ENCODE measurements around the gene USP11.

The USP11 gene

GRCh38 chrX:47201345-47201944, 31.4 kb upstream of the USP11 start:
- no peak for DNase-seq
- in situ Hi-C loops (cut with HindIII; ENCODE audit: low pct_ligation_motif_present, low pct_unique_long_range_greater_than_20kb, low sequenced_read_pairs) = no loop called here

- DNase-seq = no peak
- in situ Hi-C loops (cut with HindIII; ENCODE audit: low pct_ligation_motif_present, low pct_unique_long_range_greater_than_20kb, low sequenced_read_pairs) = no loop called here
Observed at GRCh38 chrX:47202316-47202715, 30.5 kb upstream of the USP11 start.

GRCh38 chrX:47202877-47203276, 29.9 kb upstream of the USP11 start:
- in situ Hi-C loops (cut with HindIII; ENCODE audit: low pct_ligation_motif_present, low pct_unique_long_range_greater_than_20kb, low sequenced_read_pairs) = no loop called here
- DNase-seq = no peak

GRCh38 chrX:47204970-47205369, 27.8 kb upstream of the USP11 start:
- DNase-seq = no peak
- in situ Hi-C loops (cut with HindIII; ENCODE audit: low pct_ligation_motif_present, low pct_unique_long_range_greater_than_20kb, low sequenced_read_pairs) = no loop called here

DNA sequence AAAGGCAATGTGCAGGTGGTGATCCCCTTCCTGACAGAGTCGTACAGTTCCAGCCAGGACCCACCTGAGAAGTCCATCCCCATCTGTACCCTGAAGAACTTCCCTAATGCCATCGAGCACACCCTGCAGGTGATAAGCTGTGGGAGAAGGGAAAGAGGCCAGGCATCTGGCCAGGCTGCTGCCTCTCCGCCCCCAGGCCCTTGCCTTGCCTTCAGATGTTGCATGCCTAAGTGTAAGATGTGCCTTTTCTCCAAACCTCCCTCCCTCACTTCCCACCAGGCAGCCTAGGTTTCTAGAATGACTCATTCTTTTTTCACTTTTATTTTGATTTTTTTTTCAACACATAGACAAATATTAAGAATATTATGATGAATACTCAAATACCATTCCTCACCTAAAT, 26.5 kb upstream of the USP11 start:
- DNase-seq = no peak
- in situ Hi-C loops (cut with HindIII; ENCODE audit: low pct_ligation_motif_present, low pct_unique_long_range_greater_than_20kb, low sequenced_read_pairs) = no loop called here

- in situ Hi-C loops (cut with HindIII; ENCODE audit: low pct_ligation_motif_present, low pct_unique_long_range_greater_than_20kb, low sequenced_read_pairs) = no loop called here
- DNase-seq = no peak
Observed at GRCh38 chrX:47208108-47208507, 24.7 kb upstream of the USP11 start.

DNA sequence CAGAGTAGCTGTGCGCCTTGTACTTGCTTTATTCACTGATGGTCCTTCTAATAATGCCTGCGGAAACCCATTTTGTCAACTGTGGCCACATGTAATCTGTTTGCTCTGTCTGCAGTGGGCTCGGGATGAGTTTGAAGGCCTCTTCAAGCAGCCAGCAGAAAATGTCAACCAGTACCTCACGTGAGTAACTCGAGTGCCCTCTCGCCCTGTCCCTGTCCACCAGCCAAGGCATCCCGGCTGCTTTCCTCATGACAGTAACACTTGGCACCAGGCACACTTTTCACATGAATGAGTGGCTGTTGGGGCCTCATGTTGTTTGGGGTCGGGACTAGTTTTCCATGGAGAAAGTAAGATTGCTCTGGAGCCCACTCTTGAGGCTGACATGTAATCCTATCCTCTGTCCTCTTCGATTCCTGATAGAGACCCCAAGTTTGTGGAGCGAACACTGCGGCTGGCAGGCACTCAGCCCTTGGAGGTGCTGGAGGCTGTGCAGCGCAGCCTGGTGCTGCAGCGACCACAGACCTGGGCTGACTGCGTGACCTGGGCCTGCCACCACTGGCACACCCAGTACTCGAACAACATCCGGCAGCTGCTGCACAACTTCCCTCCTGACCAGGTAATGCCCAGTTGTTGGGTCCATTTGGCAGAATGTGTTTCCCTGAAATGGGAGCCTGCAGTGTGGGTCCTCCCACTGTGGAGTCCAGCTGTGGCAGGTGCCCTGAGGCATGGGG, 23.1 kb upstream of the USP11 start:
- in situ Hi-C loops (cut with HindIII; ENCODE audit: low pct_ligation_motif_present, low pct_unique_long_range_greater_than_20kb, low sequenced_read_pairs) = no loop called here
- DNase-seq = no peak

DNA sequence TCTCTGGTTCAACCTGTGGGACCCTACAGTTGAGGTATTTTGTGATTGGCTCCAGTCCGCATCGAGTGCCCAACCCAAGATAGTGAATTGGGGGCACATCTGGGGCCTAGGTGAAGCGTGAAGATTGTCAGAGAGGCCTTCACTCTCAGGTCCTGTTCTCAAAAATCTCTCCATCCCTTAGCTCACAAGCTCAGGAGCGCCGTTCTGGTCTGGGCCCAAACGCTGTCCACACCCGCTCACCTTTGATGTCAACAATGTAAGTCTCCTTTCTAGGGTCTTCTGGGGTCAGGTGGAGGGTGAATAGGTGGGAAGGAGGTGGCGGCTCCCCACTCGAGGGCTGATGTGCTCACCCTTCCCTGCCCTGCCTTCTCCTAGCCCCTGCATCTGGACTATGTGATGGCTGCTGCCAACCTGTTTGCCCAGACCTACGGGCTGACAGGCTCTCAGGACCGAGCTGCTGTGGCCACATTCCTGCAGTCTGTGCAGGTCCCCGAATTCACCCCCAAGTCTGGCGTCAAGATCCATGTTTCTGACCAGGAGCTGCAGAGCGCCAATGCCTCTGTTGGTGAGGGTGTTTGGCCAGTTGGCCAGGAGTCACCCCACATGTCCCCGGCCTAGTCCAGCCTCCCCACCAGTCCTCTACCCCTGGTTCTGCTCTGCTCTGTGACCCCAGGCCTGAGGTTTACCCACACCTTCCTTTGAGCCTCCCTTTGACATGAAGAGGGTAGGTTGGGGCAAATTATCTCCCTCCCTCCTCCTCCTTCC, 22.0 kb upstream of the USP11 start:
- no peak for DNase-seq
- in situ Hi-C loops (cut with HindIII; ENCODE audit: low pct_ligation_motif_present, low pct_unique_long_range_greater_than_20kb, low sequenced_read_pairs) = no loop called here

DNA sequence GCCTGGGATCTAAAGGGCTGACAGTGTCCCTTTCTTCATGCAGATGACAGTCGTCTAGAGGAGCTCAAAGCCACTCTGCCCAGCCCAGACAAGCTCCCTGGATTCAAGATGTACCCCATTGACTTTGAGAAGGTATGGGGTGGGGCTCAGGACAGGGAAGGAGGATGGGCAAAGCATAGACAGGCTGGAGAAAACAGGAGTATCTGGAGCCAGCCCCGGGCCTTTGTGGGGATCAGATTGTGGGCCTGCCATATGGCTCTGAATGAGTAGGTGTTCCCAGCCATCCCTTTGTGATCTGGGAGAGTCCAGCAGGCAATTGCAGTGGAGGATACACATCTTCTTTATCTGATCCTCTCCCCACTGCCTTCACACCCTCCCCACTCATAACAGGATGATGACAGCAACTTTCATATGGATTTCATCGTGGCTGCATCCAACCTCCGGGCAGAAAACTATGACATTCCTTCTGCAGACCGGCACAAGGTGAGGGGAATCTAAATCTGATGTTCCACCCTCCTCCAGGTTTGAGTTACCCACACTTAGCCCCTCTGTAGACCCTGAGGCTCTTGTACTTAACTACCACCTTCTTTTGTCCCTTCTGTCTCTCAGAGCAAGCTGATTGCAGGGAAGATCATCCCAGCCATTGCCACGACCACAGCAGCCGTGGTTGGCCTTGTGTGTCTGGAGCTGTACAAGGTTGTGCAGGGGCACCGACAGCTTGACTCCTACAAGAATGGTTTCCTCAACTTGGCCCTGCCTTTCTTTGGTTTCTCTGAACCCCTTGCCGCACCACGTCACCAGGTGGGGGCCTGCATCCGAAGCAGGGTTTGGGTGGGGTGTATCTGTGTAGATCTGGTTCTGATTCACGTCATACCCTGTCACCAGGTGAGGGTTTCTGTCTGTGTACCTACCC, 20.2 kb upstream of the USP11 start:
- in situ Hi-C loops (cut with HindIII; ENCODE audit: low pct_ligation_motif_present, low pct_unique_long_range_greater_than_20kb, low sequenced_read_pairs) = no loop called here
- DNase-seq = no peak

GRCh38 chrX:47214435-47215077, 18.3 kb upstream of the USP11 start:
- DNase-seq = no peak
- in situ Hi-C loops (cut with HindIII; ENCODE audit: low pct_ligation_motif_present, low pct_unique_long_range_greater_than_20kb, low sequenced_read_pairs) = no loop called here

GRCh38 chrX:47215291-47215900, 17.4 kb upstream of the USP11 start:
- in situ Hi-C loops (cut with HindIII; ENCODE audit: low pct_ligation_motif_present, low pct_unique_long_range_greater_than_20kb, low sequenced_read_pairs) = no loop called here
- no peak for DNase-seq

GRCh38 chrX:47216393-47216925, 16.4 kb upstream of the USP11 start:
- DNase-seq = no peak
- in situ Hi-C loops (cut with HindIII; ENCODE audit: low pct_ligation_motif_present, low pct_unique_long_range_greater_than_20kb, low sequenced_read_pairs) = no loop called here

DNA sequence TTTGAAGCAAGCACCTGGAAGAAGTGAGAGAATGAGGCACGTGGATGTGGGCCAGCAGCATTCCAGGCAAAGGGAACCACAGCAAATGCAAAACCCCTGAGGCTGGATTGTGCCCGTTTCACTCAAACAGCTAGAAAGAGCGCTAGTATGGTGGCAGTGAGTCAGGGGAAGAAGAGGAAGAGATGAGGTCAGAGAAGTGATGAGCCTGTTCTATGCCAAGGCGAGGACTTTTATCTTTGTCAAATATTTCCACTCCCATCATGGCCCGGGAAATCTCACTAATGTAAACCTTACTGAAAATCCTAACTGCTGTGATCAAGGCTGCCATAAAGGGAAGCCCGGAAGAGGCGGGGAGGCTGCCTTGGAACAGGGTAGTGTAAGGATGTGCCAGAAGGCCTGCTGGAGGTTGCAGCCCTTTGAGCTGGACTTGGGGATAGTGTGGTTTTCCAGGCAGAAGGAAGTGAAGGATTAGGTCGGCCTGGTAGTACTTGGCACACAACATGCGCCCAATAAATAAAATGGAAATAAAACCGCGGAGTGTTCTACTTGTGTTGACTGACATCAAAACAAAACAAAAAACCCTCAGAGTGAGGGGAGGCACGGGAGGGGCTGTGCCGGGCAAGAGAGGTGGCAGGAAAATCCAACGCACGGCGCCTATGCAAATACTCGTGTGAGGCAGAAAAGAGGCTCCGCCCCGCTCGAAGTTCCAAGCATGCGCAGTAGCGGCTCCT, 15.5 kb upstream of the USP11 start:
- peak; percentile 20 for DNase-seq
- in situ Hi-C loops (cut with HindIII; ENCODE audit: low pct_ligation_motif_present, low pct_unique_long_range_greater_than_20kb, low sequenced_read_pairs) = no loop called here

DNA sequence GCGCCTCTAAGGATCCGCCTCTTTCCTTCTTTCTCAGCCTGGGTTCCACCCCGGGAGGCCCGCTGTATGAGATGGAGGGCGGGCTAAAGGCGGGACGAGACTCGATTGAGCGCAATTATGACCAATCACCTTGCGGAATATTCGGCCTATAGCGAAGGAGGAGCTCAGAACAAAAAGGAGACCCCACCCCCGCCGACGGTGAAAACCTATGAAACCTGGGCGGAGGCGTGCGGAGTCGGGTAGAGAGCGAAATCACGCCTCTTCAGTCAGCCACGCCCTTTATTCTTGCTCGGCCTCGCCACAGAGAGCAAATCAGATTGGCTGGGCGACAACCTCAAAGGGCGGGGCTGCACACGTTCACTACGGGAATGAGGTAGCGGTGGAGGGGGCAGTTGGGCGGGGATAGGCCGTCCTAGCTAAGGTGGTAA, 14.9 kb upstream of the USP11 start:
- in situ Hi-C loops (cut with HindIII; ENCODE audit: low pct_ligation_motif_present, low pct_unique_long_range_greater_than_20kb, low sequenced_read_pairs) = no loop called here

GRCh38 chrX:47218280-47218919, 14.4 kb upstream of the USP11 start, which contains the start of gene CDK16:
Gene CDK16, plus strand, starts transcription at chrX:47218681. Its CDS starts 4,877 bp downstream, at chrX:47223558.
- peak; percentile 65 for DNase-seq
- in situ Hi-C loops (cut with HindIII; ENCODE audit: low pct_ligation_motif_present, low pct_unique_long_range_greater_than_20kb, low sequenced_read_pairs) = no loop called here

More for the DNA sequence above, 14.9 kb upstream of the USP11 start:
- DNase-seq = peak; percentile 92
